HL-60 (cell line): Measurements from ENCODE around the gene MCIDAS.

Experiments used
- CTCF ChIP-seq: IDR thresholded peaks from one replicate; pipeline ENCODE4 v1.5.1; 2011; ENCODE audit warnings: low read length, control low read depth, inconsistent platforms; ENCODE audit not compliant: insufficient read depth
- GABPA ChIP-seq: IDR thresholded peaks from 2 replicates; pipeline ENCODE4 v1.6.1; 2012; ENCODE audit warnings: low read depth
- POLR2AphosphoS5 ChIP-seq: IDR thresholded peaks from 2 replicates; pipeline ENCODE4 v1.6.1; 2012; ENCODE audit warnings: low read depth
- REST ChIP-seq: IDR thresholded peaks from 2 replicates; pipeline ENCODE4 v1.6.1; 2012; ENCODE audit warnings: low read depth; ENCODE audit not compliant: insufficient replicate concordance

GRCh38 chr5:55276771-55277170, 49.7 kb upstream of the MCIDAS start:
- TF ChIP-seq CTCF = no peak
- TF ChIP-seq POLR2AphosphoS5 = no peak
- no peak for TF ChIP-seq REST
- no peak for TF ChIP-seq GABPA
